Adrenal gland (tissue), 12 donors: Measurements from ENCODE around the gene GPRIN3. TPM values are rescaled to one million over a fixed set of nuclear protein-coding genes. Genes with fewer than 3 reads are reported as not detected.

ENCODE experiments used
- DNase-seq, 7 donors: peaks; one replicate each; pipeline ENCODE4 v3.0.0-alpha.2; 2019 to 2020
- H3K27ac ChIP-seq, 5 donors: fragments of 200-600 bp; sonication (generic) in 4 of 5; 1 replicate in 3 of 5; 2 replicates in 2 of 5; pipeline versions ENCODE4 v1.5.1 to v1.8.0; 2016 to 2020; ENCODE audit warnings: mild to moderate bottlenecking in 1 of 5
- H3K27me3 ChIP-seq: fragments of 200-600 bp; 2 replicates; pipeline ENCODE4 v1.8.0; 2021
- H3K36me3 ChIP-seq, 2 donors: fragments of 200-600 bp; replicated peaks in 1 of 2; 1 replicate in 1 of 2; 2 replicates in 1 of 2; pipeline versions ENCODE4 v1.5.1 to v1.8.0; 2018 to 2022
- H3K4me1 ChIP-seq, 2 donors: fragments of 200-600 bp; replicated peaks in 1 of 2; 1 replicate in 1 of 2; 2 replicates in 1 of 2; pipeline versions ENCODE4 v1.5.1 to v1.8.0; 2018 to 2021
- H3K4me3 ChIP-seq, 4 donors: fragments of 200-600 bp; sonication (generic) in 3 of 4; one replicate each; pipeline ENCODE4 v1.5.1; 2016 to 2018
- H3K9me3 ChIP-seq, 3 donors: fragments of 200-600 bp; sonication (generic) in 1 of 3; replicated peaks in 1 of 3; 1 replicate in 2 of 3; 2 replicates in 1 of 3; pipeline versions ENCODE4 v1.5.1 to v1.8.0; 2016 to 2021
- POLR2A ChIP-seq, 2 donors: fragments of 450-650 bp; IDR thresholded peaks; one replicate each; pipeline ENCODE4 v1.6.1; 2017; ENCODE audit warnings: antibody characterized with exemption in 2 of 2, mild to moderate bottlenecking in 2 of 2, moderate library complexity in 1 of 2
- WGBS, 4 donors: extraction: QIAGEN DNeasy Blood & Tissue Kit in 2 of 4; methylation state at CpG; one replicate each; pipeline versions ENCODE4 v1.1.5 to v1.1.7; 2013 to 2017; 5-methylcytosine and 5-hydroxymethylcytosine counted together
- intact Hi-C, 2 donors: fragments of 100-400 bp; cut with DNase I; formaldehyde crosslinking; loops; one replicate each; pipeline versions ENCODE4 v1.14.1 to v1.15.0; 2022 to 2023
- polyA plus RNA-seq, 3 donors: library from polyadenylated mRNA; stranded (reverse); fragments of 200-250 nt in 2 of 3; fragments of 350-450 nt in 1 of 3; fragmentation: Illumina TruSeq in 1 of 3; extraction: RNeasy Lipid Tissue Mini Kit (QIAGEN cat#74804) in 1 of 3; gene quantifications; one replicate each; pipeline ENCODE4 v1.2.3, GENCODE V29; 2013 to 2014
- total RNA-seq, 9 donors: library from RNA; depleted of rRNA in 4 of 9; stranded (reverse); fragments of >200 nt in 4 of 9; fragments of 120-200 nt in 1 of 9; fragmentation: NEBNext Ultra II Directional in 1 of 9; extraction: Animal tissue kit (Norgen Biotek cat#: 25700) in 1 of 9; gene quantifications; one replicate each; pipeline versions ENCODE4 v1.1.0 to v1.2.4, GENCODE V29; 2013 to 2023
- TF ChIP-seq, protein P1 (sequence below), 6 experiments: fragments of 450-650 bp in 4 of 6; fragments of 200-600 bp in 2 of 6; sonication (generic) in 1 of 6; IDR thresholded peaks; 1 replicate in 5 of 6; 2 replicates in 1 of 6; pipeline versions ENCODE4 v1.5.1 to v1.8.0; 2016 to 2021; ENCODE audit warnings: antibody characterized with exemption in 6 of 6, mild to moderate bottlenecking in 2 of 6, moderate library complexity in 1 of 6
- donor health status: healthy with polysubstance abuse.
- donor health status: Bipolar disorder and iron deficiency.
- donor health status: DM: yes; HTN: yes; CAD: no.
- donor health status: DM: no; HTN: no; CAD: no.
- donor health status: DM: no; HTN: no; CAD: no.
- donor health status: DM: yes; HTN: yes; CAD: no.

Gene GPRIN3
- total and polyA plus RNA-seq, 12 donors = 0.47 to 4.6 (median 2.2) TPM

DNA sequence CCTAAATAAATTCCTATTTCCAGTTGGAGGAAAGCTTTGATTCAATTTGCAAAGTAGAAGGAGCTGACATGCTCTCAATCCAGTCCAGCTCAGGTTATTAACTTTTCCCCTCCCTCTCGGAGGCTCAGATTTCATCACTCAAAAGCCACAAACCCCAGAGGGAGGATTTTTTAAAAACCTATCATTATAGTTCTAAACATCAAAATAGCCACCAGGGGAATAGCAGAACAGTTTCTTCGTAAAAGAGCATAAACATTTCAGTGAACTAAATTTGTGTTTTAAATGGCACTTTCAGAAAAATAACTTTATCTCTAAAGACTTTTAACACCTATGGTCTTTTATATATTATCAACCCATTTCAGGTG lies 8.8 kb downstream of the GPRIN3 start:
- no peaks in the 10 kb centered on the region for H3K9me3 ChIP-seq
- no peaks in the 10 kb centered on the region for H3K27me3 ChIP-seq
- H3K27ac ChIP-seq = peak overlapping the region in 1 of 5 donors; percentile 53
- H3K36me3 ChIP-seq = no peaks in the 10 kb centered on the region
- H3K4me1 ChIP-seq = no peaks in the 10 kb centered on the region
- 28 to 50% (median 40%) methylated on average over 2 of the region's 2 CpGs for WGBS, 4 donors
- no peak overlapping the region for H3K4me3 ChIP-seq
- no peak for TF ChIP-seq POLR2A (IDR thresholded peaks at IDR 0.05)
- TF ChIP-seq, protein P1, sequence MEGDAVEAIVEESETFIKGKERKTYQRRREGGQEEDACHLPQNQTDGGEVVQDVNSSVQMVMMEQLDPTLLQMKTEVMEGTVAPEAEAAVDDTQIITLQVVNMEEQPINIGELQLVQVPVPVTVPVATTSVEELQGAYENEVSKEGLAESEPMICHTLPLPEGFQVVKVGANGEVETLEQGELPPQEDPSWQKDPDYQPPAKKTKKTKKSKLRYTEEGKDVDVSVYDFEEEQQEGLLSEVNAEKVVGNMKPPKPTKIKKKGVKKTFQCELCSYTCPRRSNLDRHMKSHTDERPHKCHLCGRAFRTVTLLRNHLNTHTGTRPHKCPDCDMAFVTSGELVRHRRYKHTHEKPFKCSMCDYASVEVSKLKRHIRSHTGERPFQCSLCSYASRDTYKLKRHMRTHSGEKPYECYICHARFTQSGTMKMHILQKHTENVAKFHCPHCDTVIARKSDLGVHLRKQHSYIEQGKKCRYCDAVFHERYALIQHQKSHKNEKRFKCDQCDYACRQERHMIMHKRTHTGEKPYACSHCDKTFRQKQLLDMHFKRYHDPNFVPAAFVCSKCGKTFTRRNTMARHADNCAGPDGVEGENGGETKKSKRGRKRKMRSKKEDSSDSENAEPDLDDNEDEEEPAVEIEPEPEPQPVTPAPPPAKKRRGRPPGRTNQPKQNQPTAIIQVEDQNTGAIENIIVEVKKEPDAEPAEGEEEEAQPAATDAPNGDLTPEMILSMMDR (IDR thresholded peaks at IDR 0.05) = no peak
- DNase-seq = no peak
- intact Hi-C loops = no loop called here

DNA sequence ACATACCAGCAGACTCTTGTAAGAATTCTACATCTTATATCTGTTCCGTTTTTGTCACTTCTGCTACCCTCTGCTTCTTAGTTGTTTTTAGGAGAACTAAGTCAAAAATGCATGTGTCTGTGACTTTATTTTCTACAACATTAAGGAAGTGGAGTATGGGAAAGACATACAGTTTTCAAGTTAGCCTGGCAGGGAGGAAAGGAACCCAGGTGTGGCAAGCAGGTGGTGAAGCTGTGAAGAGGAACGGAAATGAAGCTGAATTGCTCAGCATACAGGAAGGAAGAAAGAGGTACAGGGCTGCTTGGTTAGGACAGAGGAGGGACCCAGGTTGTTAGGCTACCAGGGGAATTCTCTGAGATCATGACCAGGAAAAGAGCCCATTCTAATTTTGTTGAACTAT lies 9.4 kb downstream of the GPRIN3 start:
- WGBS, 4 donors = 44 to 61% (median 52%) methylated on average over 2 of the region's 2 CpGs
- intact Hi-C loops = no loop called here
- H3K4me3 ChIP-seq = no peak overlapping the region

DNA sequence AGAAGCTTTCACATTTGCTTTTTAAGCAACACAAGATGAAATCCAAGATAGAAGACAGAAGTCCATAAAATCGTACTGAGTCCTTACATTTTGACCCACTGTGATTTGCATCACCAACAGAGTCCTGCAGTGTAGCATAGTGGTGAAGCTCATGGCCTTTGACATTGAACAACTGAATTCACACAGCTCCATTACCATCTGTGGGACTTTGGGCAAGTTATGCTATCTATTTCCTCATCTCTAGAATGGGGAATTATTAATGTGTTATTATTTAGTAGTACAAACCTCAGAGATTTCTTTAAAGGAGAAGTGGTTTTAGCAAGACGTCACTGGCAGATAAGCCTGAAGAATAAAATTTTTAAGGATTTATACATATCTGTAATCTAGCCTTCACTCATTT lies 10.7 kb downstream of the GPRIN3 start:
- H3K27me3 ChIP-seq = no peaks in the 10 kb centered on the region
- DNase-seq = no peak
- no peaks in the 10 kb centered on the region for H3K9me3 ChIP-seq
- WGBS, 4 donors = 55 to 72% (median 59%) methylated on average over 2 of the region's 2 CpGs
- intact Hi-C loops = no loop called here
- no peaks in the 10 kb centered on the region for H3K4me1 ChIP-seq
- H3K36me3 ChIP-seq = no peaks in the 10 kb centered on the region
- TF ChIP-seq, protein P1 (IDR thresholded peaks at IDR 0.05) = no peak
- no peak for TF ChIP-seq POLR2A (IDR thresholded peaks at IDR 0.05)
- H3K4me3 ChIP-seq = no peak overlapping the region
- H3K27ac ChIP-seq = peak overlapping the region in 1 of 5 donors; percentile 9

More for the DNA sequence above, 9.4 kb downstream of the GPRIN3 start:
- Histone ChIP-seq H3K27ac (peak overlapping the region in 1 of 5 donors; percentile 37), H3K27me3 (no peaks in the 10 kb centered on the region), H3K9me3 (no peaks in the 10 kb centered on the region), H3K4me1 (no peaks in the 10 kb centered on the region), H3K36me3 (no peaks in the 10 kb centered on the region)
- no peak for DNase-seq
- TF ChIP-seq POLR2A (IDR thresholded peaks at IDR 0.05) = no peak
- TF ChIP-seq, protein P1 (IDR thresholded peaks at IDR 0.05) = no peak

DNA sequence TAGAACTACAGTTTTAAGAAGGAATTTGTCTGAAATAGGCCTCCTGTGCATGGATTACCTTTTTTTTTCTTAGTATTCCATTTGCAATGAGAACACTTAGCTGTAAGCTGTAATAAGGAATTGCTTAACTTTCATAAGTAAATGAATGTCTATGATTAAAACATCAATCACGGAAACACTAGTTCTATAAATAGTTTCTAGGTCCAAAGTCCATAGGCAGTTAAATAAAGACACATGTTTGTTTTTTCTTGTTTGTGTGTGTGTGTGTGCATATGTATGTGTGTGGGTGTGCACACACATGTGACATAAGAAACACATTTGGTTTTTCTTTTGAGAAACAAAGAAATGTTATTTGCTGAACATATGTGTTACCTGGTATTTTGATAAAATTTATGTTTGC lies 11.2 kb downstream of the GPRIN3 start:
- Histone ChIP-seq H3K27ac (no peak overlapping the region), H3K4me1 (no peaks in the 10 kb centered on the region), H3K27me3 (no peaks in the 10 kb centered on the region), H3K36me3 (no peaks in the 10 kb centered on the region), H3K4me3 (no peak overlapping the region), H3K9me3 (no peaks in the 10 kb centered on the region)
- intact Hi-C loops = no loop called here
- DNase-seq = no peak
- 48 to 54% (median 53%) methylated on average over 1 of the region's 1 CpG for WGBS, 4 donors
- no peak for TF ChIP-seq POLR2A (IDR thresholded peaks at IDR 0.05)
- TF ChIP-seq, protein P1 (IDR thresholded peaks at IDR 0.05) = no peak
